Trophoblast cell (in vitro differentiated cells and primary cell): ENCODE measurements around the gene LRRC31.
A peak's percentile ranks its signal among the peaks of the same experiment; 100 is the strongest.

ENCODE experiments used
- DNase-seq, 2 donors: peaks; one replicate each; pipeline ENCODE4 v3.0.0-alpha.2; 2016
- H2AFZ ChIP-seq: 2 replicates; pipeline ENCODE4 v1.6.1; 2013; ENCODE audit warnings: low read length, moderate library complexity, mild to moderate bottlenecking; ENCODE audit not compliant: insufficient read depth, poor library complexity
- H2AK5ac ChIP-seq: 2 replicates; pipeline ENCODE4 v1.6.1; 2013; ENCODE audit warnings: mild to moderate bottlenecking, low read length
- H2BK120ac ChIP-seq: 2 replicates; pipeline ENCODE4 v1.6.1; 2013; ENCODE audit warnings: low read length, mild to moderate bottlenecking, moderate library complexity; ENCODE audit not compliant: insufficient read depth, poor library complexity
- H2BK12ac ChIP-seq: 2 replicates; pipeline ENCODE4 v1.6.1; 2013; ENCODE audit warnings: mild to moderate bottlenecking, low read length, moderate library complexity
- H2BK5ac ChIP-seq: 2 replicates; pipeline ENCODE4 v1.6.1; 2013; ENCODE audit warnings: low read length, low read depth, moderate library complexity, mild to moderate bottlenecking; ENCODE audit not compliant: poor library complexity
- H3K14ac ChIP-seq: 2 replicates; pipeline ENCODE4 v1.6.1; 2013; ENCODE audit warnings: mild to moderate bottlenecking, low read length
- H3K18ac ChIP-seq: 2 replicates; pipeline ENCODE4 v1.6.1; 2013; ENCODE audit warnings: mild to moderate bottlenecking, low read length
- H3K23ac ChIP-seq: 2 replicates; pipeline ENCODE4 v1.6.1; 2013; ENCODE audit warnings: low read length
- H3K27ac ChIP-seq: 2 replicates; pipeline ENCODE4 v1.5.1; 2013; ENCODE audit warnings: low read depth, mild to moderate bottlenecking, inconsistent platforms, low read length, moderate library complexity
- H3K27me3 ChIP-seq: 2 replicates; pipeline ENCODE4 v1.6.1; 2013; ENCODE audit warnings: inconsistent platforms, mild to moderate bottlenecking, low read length, moderate library complexity; ENCODE audit not compliant: insufficient read depth
- H3K36me3 ChIP-seq, 2 experiments: 1 replicate in 1 of 2; 2 replicates in 1 of 2; pipeline ENCODE4 v1.6.1; 2013; ENCODE audit warnings: low read length in 2 of 2, mild to moderate bottlenecking in 2 of 2, moderate library complexity in 1 of 2; ENCODE audit not compliant: insufficient read depth in 2 of 2, control insufficient read depth in 1 of 2
- H3K4ac ChIP-seq: 2 replicates; pipeline ENCODE4 v1.6.1; 2013; ENCODE audit warnings: low read depth, mild to moderate bottlenecking, low read length, moderate library complexity
- H3K4me1 ChIP-seq, 2 experiments: 1 replicate in 1 of 2; 2 replicates in 1 of 2; pipeline ENCODE4 v1.6.1; 2013; ENCODE audit warnings: low read length in 2 of 2, mild to moderate bottlenecking in 2 of 2, moderate library complexity in 1 of 2; ENCODE audit not compliant: insufficient read depth in 2 of 2, control insufficient read depth in 1 of 2
- H3K4me2 ChIP-seq: 2 replicates; pipeline ENCODE4 v1.6.1; 2013; ENCODE audit warnings: inconsistent platforms, mild to moderate bottlenecking, low read length, moderate library complexity
- H3K4me3 ChIP-seq: 2 replicates; pipeline ENCODE4 v1.5.1; 2013; ENCODE audit warnings: mild to moderate bottlenecking, low read depth, low read length, inconsistent platforms
- H3K79me1 ChIP-seq: one replicate; pipeline ENCODE4 v1.6.1; 2013; ENCODE audit warnings: low read length
- H3K79me2 ChIP-seq: 2 replicates; pipeline ENCODE4 v1.6.1; 2013; ENCODE audit warnings: low read length, mild to moderate bottlenecking; ENCODE audit not compliant: control insufficient read depth, insufficient read depth, poor library complexity
- H3K9ac ChIP-seq: 2 replicates; pipeline ENCODE4 v1.6.1; 2013; ENCODE audit warnings: mild to moderate bottlenecking, low read length
- H3K9me3 ChIP-seq: 2 replicates; pipeline ENCODE4 v1.6.1; 2013; ENCODE audit warnings: low read depth, mild to moderate bottlenecking, control low read depth, inconsistent platforms, low read length; ENCODE audit not compliant: insufficient read depth
- H4K12ac ChIP-seq: 2 replicates; pipeline ENCODE4 v1.6.1; 2013; ENCODE audit warnings: low read depth, mild to moderate bottlenecking, low read length, moderate library complexity
- H4K8ac ChIP-seq: 2 replicates; pipeline ENCODE4 v1.6.1; 2013; ENCODE audit warnings: low read depth, mild to moderate bottlenecking, low read length, moderate library complexity
- H4K91ac ChIP-seq: one replicate; pipeline ENCODE4 v1.6.1; 2013; ENCODE audit warnings: low read depth, mild to moderate bottlenecking, low read length, moderate library complexity
- WGBS: extraction: QIAGEN DNeasy Blood & Tissue Kit; methylation state at CpG from one replicate; pipeline ENCODE4 v1.1.7; 2013; ENCODE audit warnings: missing lambda C conversion rate; ENCODE audit not compliant: insufficient read length, insufficient coverage; ENCODE audit errors: extremely low coverage; 5-methylcytosine and 5-hydroxymethylcytosine counted together

Gene LRRC31

DNA sequence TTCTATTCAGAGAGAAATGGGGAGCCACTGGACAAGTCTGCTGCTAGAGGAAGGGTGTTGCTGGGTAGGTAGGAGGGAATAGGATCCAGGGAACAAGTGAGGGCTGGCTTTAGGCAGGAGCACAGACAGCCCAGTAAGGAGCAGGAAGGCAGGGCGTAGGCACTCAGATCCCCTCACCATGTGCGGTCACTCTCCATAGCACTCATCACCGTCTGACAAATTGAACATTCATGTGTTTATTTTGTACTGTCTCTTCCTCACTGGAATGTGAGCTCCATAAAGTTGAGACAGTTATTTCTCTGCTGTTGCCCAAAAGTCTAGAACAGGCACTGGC lies 32.8 kb downstream of the LRRC31 start:
- Histone ChIP-seq H3K27me3 (no peaks in the 10 kb centered on the region), H3K79me2 (no peaks in the 10 kb centered on the region), H3K18ac (no peak overlapping the region), H3K9ac (no peak overlapping the region), H3K4ac (no peak overlapping the region), H4K8ac (no peak overlapping the region), H3K23ac (no peak overlapping the region), H3K79me1 (no peaks in the 10 kb centered on the region), H2BK5ac (no peak overlapping the region), H3K27ac (no peak overlapping the region), H2BK120ac (no peak overlapping the region), H3K4me3 (no peak overlapping the region), H3K9me3 (no peaks in the 10 kb centered on the region), H4K12ac (no peak overlapping the region), H3K4me2 (no peak overlapping the region), H3K14ac (no peak overlapping the region), H3K4me1 (no peaks in the 10 kb centered on the region), H2AK5ac (no peak overlapping the region), H3K36me3 (no peaks in the 10 kb centered on the region), H2AFZ (no peak overlapping the region), H2BK12ac (no peak overlapping the region), H4K91ac (no peak overlapping the region)
- no CpG with 5 or more reads among the region's 3 CpGs for WGBS
- no peak for DNase-seq

GRCh38 chr3:169836078-169836941 lies 33.4 kb downstream of the LRRC31 start:
- Histone ChIP-seq H2BK120ac (no peak overlapping the region), H2AK5ac (no peak overlapping the region), H3K18ac (no peak overlapping the region), H4K8ac (no peak overlapping the region), H2AFZ (no peak overlapping the region), H3K79me2 (no peaks in the 10 kb centered on the region), H4K12ac (no peak overlapping the region), H3K9ac (no peak overlapping the region), H3K14ac (no peak overlapping the region), H3K4me3 (no peak overlapping the region), H3K4ac (no peak overlapping the region), H3K27ac (no peak overlapping the region), H2BK12ac (no peak overlapping the region), H2BK5ac (no peak overlapping the region), H4K91ac (no peak overlapping the region), H3K27me3 (no peaks in the 10 kb centered on the region), H3K4me2 (no peak overlapping the region), H3K23ac (no peak overlapping the region), H3K79me1 (no peaks in the 10 kb centered on the region), H3K36me3 (no peaks in the 10 kb centered on the region), H3K4me1 (no peaks in the 10 kb centered on the region), H3K9me3 (no peaks in the 10 kb centered on the region)
- no CpG with 5 or more reads among the region's 5 CpGs for WGBS
- DNase-seq: peak in 1 of 2 donors; percentile 17

DNA sequence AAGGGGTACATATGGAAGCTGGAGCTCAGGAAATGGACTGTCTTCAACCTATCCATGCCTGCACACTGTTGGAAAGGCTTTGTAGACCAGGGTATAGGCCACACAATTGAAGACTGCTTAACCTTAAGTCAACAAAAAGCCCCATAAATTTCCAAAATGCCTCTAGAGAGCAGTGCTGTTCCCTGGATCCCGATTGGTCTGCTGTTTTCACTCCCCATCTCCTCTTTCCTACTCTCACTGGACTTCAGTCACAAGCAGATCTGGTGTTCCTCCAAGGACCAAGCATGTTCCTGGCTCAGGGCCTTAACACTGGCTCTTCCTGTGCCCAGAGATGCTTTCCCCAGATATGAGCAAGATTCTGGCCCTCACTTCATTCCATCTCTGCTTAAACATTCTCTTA lies 34.2 kb downstream of the LRRC31 start:
- H4K91ac ChIP-seq: no peak overlapping the region
- H3K79me2 ChIP-seq: no peaks in the 10 kb centered on the region
- H3K9me3 ChIP-seq: no peaks in the 10 kb centered on the region
- H3K23ac ChIP-seq: no peak overlapping the region
- no peak overlapping the region for H3K9ac ChIP-seq
- no peak overlapping the region for H4K8ac ChIP-seq
- H3K4me1 ChIP-seq: no peaks in the 10 kb centered on the region
- no peak overlapping the region for H3K27ac ChIP-seq
- H2BK120ac ChIP-seq: no peak overlapping the region
- H3K27me3 ChIP-seq: no peaks in the 10 kb centered on the region
- H3K4me3 ChIP-seq: no peak overlapping the region
- no peaks in the 10 kb centered on the region for H3K36me3 ChIP-seq
- DNase-seq: no peak
- H3K18ac ChIP-seq: no peak overlapping the region
- no peak overlapping the region for H2BK5ac ChIP-seq
- no peak overlapping the region for H2BK12ac ChIP-seq
- no peak overlapping the region for H3K14ac ChIP-seq
- no peaks in the 10 kb centered on the region for H3K79me1 ChIP-seq
- H3K4me2 ChIP-seq: no peak overlapping the region
- no peak overlapping the region for H4K12ac ChIP-seq
- no peak overlapping the region for H2AFZ ChIP-seq
- no CpG with 5 or more reads among the region's 1 CpG for WGBS
- H3K4ac ChIP-seq: no peak overlapping the region
- H2AK5ac ChIP-seq: no peak overlapping the region

DNA sequence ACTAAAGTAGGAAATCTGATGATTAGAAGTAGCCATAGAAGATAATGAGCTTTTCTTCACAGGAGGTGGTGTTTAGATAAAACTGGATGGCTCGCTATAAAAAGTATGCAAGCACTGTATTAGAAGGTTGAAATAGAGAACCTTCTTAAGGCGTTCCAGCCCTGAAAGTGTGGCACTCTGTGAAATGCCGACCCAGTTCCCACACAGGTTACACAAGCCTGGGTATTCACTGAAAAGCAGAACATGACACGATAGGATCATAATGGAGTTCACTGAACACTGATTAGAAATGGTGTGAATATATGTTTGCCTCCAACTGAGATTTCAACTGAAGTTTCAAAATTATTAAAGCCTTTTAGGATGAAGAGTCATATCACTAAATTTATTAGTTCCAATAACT lies 42.0 kb downstream of the LRRC31 start:
- H3K4ac ChIP-seq: no peak overlapping the region
- no peaks in the 10 kb centered on the region for H3K27me3 ChIP-seq
- no peak overlapping the region for H3K18ac ChIP-seq
- no peaks in the 10 kb centered on the region for H3K36me3 ChIP-seq
- no peak overlapping the region for H3K4me3 ChIP-seq
- no peak overlapping the region for H4K12ac ChIP-seq
- no peak overlapping the region for H3K27ac ChIP-seq
- H3K23ac ChIP-seq: no peak overlapping the region
- no peaks in the 10 kb centered on the region for H3K9me3 ChIP-seq
- H3K79me2 ChIP-seq: no peaks in the 10 kb centered on the region
- H3K14ac ChIP-seq: no peak overlapping the region
- no peaks in the 10 kb centered on the region for H3K79me1 ChIP-seq
- H3K9ac ChIP-seq: no peak overlapping the region
- no peak overlapping the region for H2BK5ac ChIP-seq
- no peak overlapping the region for H2BK12ac ChIP-seq
- no peak overlapping the region for H4K91ac ChIP-seq
- WGBS: no CpG with 5 or more reads among the region's 4 CpGs
- no peak for DNase-seq
- no peak overlapping the region for H2BK120ac ChIP-seq
- H3K4me2 ChIP-seq: no peak overlapping the region
- no peak overlapping the region for H4K8ac ChIP-seq
- H2AK5ac ChIP-seq: no peak overlapping the region
- H2AFZ ChIP-seq: no peak overlapping the region
- no peaks in the 10 kb centered on the region for H3K4me1 ChIP-seq
